NCI-H2081 treated with DMSO at 0.1 percent for 48 hours (cell line): Measurements from ENCODE around the gene OLA1.

Experiments used
- DNase-seq: peaks from one replicate; lab custom pipeline; 2025; lab: John Stamatoyannopoulos, UW

The OLA1 gene

DNA sequence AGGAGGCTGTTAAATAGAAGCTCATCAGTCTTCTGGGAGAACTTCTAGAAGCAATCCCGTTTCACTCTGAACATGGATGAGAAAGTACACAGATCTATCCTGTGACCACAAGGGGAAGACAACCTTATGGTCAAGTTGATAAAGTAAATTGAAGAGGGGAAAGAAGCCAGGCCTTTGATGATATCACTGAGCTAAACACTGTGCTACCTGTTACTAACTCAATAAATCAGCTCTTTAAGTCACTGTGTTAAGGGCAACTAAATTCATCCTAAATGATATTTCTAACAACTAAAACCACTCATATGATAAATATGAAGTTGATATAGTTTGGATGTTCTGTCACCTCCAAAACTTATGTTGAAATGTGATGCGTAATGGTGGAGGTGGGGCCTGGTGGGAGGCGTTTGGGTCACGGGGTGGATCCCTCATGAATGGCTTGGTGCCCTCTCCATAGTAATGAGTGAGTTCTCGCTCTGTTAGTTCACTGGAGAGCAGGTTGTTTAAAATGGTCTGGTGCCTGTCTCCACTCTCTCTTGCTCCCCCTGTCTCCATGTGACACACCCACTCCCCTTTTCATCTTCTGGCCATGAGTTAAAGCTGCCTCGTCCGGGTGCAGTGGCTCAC, 23.6 kb downstream of the OLA1 start:
- DNase-seq: no peak

DNA sequence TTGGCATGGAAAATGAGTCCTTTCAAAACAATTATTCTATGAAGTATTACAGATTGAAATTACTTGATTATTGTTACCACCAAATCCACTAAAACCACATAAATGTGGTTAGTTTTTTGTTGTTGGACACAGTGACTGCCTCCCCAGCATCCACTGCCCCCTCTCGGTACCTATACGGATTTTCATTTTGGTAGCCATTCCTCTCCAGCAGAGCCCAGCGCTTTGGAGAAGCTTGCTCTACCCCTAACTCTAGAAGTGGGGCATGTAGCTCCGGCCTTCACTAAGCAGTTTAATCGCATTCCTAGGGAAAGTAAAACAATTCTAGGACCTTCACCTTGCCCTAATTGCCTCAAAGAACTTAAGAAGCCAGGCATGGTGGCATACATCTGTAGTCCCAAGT, 24.2 kb downstream of the OLA1 start:
- no peak for DNase-seq

DNA sequence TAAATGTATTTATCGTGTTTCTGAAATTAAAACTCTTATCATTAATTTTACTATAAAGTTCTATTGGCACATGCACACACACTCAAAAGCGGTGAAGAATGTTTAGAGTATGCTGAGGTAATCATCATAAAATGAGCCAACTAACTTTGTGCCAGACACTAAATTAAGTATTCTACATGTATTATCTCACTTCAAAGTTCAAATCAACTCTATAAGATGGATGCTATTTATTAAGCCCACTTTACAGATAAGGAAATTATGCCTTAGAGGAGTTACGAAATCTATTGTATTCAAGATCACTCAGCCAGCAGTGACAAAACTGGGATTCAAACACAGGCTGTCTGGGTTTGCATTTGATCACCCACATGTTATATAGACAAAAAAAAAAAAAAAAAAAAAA, 24.9 kb downstream of the OLA1 start:
- DNase-seq: no peak

DNA sequence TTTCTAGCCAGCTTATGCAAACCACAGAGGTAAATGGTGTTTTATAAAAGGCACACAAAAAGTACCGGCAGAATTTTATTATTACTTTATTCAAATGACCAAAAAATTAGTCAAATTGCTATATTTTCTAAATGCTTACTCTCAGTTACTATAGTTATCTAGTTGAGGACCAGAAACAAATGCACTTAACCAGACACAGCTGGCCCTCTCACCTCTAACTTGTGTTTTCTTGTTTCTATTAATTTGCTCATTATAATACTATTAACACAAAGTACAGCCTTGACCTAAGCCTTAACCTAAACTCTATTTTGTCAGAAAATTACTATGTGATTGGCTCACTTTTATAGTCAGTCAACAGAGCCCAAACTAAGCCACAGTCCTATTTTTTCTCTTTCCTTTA, 26.2 kb downstream of the OLA1 start:
- no peak for DNase-seq

DNA sequence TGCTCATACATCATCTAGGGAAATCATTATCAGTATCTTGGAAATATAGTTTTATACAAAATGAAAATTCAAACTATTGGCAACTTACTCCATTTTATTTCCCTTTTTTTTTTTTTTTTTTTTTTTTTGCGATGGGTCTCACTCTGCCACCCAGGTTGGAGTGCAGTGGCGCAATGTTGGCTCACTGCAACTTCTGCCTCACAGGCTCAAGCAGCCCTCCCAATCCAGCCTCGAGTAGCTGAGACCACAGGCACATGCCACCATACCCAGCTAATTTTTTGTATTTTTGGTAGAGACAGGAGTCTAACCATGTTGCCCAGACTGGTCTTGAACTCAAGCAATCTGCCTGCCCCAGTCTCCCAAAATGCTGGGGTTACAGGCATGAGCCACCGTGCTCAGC, 29.0 kb downstream of the OLA1 start:
- no peak for DNase-seq

DNA sequence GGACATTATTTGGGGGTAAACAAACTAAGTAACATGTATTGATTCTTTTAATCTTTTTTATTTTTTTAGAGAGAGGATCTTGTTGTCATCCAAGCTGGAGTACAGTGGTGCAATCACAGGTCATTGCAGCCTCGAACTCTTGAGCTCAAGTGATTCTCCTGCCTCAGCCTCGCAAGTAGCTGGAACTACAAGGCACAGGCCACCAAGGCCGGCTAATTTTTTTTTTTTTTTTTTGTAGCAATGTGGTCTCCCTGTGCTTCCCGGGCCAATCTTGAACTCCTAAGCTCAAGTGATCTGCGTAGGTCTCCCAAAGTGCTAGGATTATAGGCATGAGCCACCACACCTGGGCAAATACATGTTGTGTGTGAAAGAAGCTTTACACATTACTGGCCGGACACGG, 29.6 kb downstream of the OLA1 start:
- DNase-seq: no peak

DNA sequence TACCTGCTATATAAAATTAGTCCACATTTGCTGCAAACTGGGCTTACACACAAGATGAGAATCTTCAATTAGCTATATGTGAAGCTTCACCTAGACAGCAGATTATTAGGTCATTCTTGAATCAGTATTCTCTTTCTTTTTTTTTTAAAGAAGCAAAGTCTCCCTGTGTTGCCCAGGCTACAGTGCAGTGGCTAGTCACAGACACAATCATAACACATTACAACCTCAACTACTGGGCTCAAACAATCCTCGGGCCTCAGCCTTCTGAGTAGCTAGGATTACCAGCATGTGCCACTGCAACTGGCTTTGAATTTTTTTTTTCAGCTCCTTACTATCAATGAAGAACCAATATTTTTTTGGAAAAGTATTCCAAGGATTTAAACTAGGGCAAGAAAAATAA, 30.5 kb downstream of the OLA1 start:
- DNase-seq: no peak

DNA sequence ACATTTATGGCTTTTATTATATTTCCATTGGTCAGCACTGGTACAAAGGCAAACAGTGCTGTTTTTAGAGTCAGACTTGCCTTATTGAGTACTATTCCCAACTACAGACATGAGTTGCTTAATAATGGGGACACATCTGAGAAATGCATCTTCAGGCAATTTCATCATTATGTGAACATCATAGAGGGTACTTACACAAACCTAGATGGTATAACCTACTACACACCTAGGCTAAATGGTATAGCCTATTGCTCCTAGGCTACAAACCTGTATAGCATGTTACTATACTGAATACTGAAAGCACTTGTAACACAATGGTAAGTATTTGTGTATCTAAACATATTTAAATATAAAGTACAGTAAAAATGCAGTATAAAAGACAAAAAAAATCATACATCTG, 36.4 kb downstream of the OLA1 start:
- DNase-seq: no peak

DNA sequence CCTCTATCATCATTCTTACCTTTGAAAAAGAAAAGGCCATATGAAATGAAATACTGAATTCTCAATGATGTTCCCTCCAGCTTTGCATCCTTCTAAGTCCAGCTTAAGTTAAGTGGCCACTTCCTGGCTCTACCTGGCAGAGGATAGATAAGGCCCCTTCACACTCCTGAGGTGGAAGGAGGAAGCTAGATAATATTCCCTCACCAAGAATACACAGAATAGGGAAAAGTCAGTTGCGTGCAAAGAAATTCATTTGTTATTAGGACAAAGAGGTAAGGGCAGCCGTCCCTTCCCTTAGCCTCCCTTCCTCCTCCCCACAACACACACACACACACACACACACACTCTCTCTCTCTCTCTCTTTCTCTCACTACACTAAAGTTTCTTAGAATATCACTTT, 37.5 kb downstream of the OLA1 start:
- no peak for DNase-seq

DNA sequence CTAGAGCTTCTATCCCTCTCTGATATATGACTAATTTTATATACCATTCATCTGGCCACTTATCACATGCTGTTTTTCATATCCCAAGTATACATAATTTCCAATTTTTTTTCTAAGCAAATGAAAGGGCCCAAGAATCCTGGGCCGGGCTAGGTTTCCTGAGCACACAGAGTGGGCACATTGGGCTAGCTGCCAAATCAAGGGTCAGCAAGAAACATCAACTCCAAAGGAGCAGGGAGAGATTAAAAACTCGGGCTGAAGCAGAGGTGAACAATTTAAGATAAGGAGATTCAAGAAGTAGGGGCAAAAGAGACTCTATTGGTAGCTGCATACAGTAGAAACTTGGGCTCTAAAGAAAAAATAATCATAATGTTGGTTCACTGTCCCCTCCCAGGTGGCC, 39.0 kb downstream of the OLA1 start:
- DNase-seq: no peak

DNA sequence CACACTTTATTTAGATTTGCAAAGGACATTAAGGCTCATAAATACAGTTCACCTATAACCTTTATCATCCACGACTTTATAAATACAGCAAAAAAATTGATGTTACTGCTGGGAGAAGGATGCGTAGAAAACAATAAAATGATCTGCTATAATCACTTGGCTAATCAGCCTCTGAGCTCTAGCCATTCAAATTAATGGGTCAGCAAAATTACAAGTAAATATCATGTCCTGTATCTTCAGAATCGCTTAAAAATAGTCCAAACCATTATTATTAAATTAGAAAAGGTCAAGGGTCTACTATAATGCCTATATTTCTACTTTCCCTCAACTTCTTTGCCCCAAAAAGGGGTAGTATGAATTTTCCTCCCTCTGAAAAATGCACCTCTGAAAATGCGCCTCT, 40.3 kb downstream of the OLA1 start:
- no peak for DNase-seq

DNA sequence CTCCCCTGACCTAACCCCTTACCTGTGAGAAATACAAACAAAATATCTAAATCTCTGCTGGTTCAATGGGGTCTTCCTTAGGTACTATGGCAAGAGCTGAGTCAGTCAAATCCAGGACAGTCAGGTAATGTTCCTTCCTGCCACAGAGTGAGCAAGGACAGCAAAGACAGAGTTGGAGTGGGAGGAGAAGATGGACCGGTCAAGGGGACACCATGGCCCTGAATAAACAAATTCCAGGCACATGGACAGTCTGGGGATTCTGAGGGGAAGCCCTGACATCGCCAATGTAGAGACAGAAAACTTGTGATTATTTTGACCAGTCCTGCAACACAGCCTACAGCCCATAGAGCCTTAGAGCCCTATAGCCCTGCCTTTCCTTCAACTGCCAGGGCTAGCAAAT, 42.8 kb downstream of the OLA1 start:
- DNase-seq: no peak

DNA sequence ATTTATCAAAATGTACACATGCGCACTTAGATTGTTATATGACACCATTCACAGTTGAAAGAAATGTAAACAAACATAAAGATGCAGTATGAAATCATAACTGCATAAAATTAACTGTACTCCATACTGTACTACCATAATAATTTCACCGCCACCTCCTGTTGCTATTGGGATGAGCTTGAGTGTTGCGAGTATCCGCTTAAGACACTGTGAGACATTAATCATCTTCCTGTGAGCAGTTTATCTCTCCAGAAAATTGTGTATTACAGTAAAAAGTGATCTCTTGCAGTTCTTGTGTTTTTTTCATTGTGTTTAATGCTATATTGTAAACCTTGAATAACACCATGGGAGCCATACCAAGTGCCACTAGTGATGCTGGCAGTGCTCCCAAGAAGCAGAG, 46.1 kb downstream of the OLA1 start:
- no peak for DNase-seq

DNA sequence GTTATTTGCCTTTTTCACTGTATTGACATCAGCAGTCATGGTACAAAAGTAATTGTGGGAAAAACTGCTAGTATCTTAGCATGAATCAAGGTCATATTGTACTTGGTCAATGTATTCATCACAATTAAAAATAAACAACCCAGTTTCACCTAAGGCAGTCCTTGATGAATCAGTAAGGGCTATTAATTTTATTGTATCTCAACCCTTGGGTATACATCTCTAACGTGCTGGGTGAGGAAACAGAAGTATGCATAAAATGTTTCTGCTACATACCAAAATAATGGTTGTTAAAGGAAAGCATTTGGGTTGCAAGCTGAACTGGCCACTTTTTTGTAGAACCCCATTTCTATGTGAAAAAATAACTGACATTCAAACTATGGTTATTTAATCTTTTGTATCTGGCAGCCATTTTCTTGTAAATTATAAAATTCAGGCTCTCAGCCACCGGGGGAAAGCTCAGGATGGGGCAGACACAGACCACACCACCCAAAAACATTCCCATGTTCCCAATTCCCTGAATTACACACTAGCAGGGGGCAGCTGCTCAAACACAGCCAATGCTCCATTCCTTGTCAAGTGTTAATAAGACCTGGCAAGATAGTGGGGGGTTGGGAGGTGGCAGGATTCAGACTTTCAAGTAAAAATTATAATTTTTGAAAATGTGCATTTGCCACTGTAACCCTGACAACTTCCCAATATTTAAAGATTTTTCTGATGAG, 49.3 kb downstream of the OLA1 start:
- no peak for DNase-seq

DNA sequence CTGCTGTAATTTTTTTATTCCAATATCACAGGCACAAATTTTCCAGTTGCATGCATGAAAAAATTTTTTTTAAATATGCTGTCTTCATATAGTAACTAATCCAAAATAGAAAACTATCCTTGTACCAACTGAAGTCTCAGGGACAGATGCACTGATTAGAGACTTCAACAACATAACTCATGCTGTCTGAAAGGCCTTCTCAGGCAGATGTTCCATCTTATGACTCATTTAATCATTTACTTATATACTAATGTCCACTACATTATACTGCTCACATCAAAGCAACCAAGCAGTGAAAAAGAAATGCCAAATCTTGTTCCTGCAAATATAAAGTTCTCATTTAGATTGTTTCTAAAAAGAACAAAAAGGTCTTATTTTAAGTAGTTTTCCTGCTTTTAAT, 53.1 kb downstream of the OLA1 start:
- no peak for DNase-seq

DNA sequence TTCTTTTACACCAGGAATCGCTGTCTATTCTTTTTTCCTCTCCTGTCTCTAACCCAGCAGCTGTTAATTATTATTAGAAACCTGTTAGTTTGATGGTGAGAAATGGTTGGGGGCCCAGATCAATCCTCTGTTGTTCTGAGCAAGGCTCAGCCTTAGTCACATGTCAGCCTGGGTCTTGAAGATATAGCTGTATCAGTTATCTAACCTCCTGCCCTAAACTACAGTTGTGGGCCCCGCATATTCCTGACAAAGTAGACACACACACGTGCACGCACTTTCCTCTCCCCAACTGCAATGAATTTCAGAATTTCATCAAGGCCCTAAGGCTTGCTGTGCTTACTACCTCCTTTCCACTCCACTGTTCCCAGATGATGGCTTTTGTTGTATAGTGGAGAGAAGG, 54.6 kb downstream of the OLA1 start:
- no peak for DNase-seq

DNA sequence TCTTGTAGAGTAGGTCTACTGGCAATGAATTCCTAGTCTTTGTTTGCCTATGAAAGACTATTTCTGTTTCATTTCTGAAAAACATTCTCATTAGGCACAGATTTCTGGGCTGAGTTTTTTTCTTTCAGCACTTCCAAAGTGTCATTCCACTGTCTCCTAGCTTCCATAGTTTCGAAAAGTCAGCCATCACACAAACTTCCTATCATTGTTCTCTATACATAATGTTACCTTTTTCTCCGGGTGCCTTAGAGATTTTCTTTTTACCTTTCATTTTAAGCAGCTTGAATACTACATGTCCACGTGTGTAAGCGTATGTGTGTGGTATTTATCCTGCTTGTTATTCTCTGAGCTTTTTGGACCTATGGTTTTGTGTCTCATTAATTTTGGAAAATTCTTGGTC, 55.7 kb downstream of the OLA1 start:
- DNase-seq: no peak

DNA sequence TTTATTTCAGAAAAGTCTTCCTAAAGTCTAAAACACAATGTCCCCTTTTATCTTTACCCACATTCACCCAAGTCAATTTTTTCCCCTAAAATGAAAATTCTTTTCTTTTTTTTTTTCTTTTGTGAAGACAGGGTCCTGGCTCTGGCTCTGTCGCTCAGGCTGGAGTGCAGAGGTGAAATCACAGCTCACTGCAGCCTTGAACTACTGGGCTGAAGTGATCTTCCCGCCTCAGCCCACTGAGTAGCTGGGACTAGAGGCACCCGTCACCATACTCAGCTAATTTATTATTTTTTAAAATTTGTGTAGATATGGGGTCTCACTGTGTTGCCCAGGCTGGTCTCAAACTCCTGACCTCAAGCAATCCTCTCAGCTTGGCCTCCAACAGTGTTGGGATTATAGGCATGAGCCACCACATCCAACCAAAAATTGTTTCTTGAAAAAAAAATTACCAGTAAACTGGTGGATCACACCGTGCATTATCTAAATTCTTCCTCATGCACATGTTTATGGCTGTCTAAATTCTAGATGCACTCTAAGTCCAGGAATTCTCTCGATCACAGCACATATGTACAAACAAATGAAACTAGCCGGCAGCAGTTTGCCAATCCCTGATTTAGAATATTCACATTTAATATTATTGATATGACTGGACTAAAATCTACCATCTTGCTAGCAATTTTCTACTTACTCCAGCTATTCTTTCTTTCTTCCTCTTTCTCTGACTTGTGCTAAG, 56.8 kb downstream of the OLA1 start:
- no peak for DNase-seq

DNA sequence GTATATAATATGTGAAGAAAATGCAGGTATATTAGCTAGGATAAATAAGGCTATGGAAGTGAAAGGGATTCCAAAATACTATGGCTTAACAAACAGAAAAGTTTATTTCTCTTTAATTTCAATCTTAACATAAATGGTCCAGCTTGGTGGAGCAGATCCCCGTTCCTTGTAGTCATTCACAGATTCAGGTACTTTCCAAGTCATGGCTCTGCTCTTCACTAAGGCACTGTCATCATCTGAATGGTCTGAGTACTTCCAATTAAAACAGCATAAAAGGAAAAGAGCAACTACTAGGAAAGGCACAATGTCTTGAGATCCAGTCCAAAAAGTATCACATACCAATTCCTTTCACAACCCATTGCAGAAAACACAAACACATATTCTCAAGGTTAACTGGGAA, 63.4 kb downstream of the OLA1 start:
- DNase-seq: no peak

DNA sequence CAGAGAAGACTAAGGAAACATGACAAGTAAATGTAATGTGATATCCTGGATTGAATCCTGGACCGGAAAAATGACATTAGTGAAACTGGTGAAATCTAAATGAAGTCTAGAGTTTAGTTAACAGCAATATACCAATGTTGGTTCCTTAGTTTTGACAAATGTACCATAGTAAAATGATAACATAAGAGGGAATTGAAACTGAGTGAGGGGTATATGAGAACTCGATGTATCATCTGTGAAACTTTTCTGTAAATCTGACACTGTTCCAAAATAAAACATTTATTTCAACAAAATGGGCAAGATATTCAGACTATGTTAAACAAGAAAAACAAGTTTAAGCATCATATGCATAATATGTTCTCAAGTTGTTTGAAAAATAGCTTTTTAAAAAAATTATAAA, 63.8 kb downstream of the OLA1 start:
- DNase-seq: no peak

DNA sequence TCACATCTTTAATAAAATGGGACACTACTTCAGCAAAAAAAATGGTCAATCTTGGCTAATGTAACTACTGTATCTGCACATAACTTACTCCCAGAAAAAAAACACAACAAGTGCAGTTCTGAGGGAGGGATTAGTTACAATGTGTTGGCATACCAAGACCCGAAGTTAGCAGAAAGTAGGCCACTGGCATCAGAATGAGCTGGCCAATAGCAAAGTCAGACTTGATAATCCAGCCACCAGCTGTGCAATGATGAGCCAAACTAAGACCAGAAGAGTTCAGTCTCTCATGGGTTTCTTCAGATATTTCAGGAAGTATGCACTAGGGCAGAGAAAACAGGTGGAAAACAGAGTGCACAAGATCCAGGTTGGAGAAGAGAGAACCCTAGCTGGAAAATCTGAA, 65.3 kb downstream of the OLA1 start:
- no peak for DNase-seq

DNA sequence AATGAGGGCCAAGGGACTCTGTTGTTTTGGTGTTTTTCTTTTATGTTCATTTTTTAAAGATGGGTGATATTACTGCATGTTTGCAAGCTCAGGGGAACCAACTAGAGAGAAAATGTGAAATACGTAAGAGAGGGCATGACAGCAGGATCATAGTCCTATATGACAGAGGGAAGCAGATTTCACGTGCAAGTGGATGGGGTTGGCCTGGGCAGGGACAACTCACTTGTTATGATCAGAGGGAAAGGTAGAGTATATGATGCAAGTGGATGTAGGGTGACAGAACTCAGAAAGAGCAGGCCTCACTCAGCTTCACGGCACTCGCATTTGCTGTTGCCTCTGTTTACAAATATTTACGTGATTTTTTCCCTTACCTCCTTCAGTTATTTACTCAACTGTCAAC, 67.0 kb downstream of the OLA1 start:
- DNase-seq: no peak

DNA sequence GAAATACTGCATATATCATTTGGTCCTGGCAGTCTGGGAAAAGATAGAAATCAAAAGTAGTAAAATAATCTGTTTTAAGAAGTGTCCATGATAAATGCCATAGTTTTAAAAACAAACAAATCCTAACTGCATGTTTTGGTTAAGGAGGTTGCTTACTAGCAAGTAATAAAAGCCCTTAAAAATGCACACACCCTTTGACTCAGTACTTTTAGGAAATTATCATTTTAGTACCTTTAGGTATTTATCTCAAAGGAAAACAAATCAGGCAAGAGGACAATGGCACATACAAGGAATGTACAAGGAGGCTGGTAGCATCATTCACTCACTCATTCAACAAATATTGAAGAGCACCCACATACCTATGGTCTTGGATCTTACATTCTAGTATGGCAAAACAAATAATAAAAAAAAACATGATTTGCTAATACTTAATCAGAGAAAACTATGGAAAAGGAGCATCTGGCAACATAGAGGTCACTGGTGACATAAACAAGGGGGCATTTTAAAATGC, 67.6 kb downstream of the OLA1 start:
- DNase-seq: no peak
